Mesenchymal stem cell (in vitro differentiated cells and primary cell): ENCODE measurements around the gene CD63.

ENCODE experiments used
- DNase-seq: peaks from one replicate; pipeline ENCODE4 v3.0.0-alpha.2; 2013
- H2AFZ ChIP-seq: one replicate; pipeline ENCODE4 v1.6.1; 2013; ENCODE audit warnings: low read depth, mild to moderate bottlenecking, control low read depth, inconsistent platforms, low read length, moderate library complexity
- H2AK5ac ChIP-seq: 2 replicates; pipeline ENCODE4 v1.6.1; 2013; ENCODE audit warnings: low read length, moderate library complexity, mild to moderate bottlenecking, inconsistent platforms; ENCODE audit not compliant: severe bottlenecking
- H2BK120ac ChIP-seq: one replicate; pipeline ENCODE4 v1.6.1; 2013; ENCODE audit warnings: low read depth, mild to moderate bottlenecking, inconsistent platforms, low read length, moderate library complexity
- H2BK12ac ChIP-seq, 2 experiments: one replicate each; pipeline ENCODE4 v1.6.1; 2013; ENCODE audit warnings: inconsistent platforms in 2 of 2, low read length in 2 of 2, mild to moderate bottlenecking in 2 of 2, moderate library complexity in 2 of 2, control low read depth in 1 of 2
- H2BK15ac ChIP-seq: one replicate; pipeline ENCODE4 v1.6.1; 2013; ENCODE audit warnings: mild to moderate bottlenecking, low read depth, inconsistent platforms; ENCODE audit not compliant: poor library complexity, severe bottlenecking
- H2BK5ac ChIP-seq: 2 replicates; pipeline ENCODE4 v1.6.1; 2013; ENCODE audit warnings: low read depth, mild to moderate bottlenecking, low read length, control low read depth, inconsistent platforms; ENCODE audit not compliant: poor library complexity, severe bottlenecking
- H3K14ac ChIP-seq, 2 experiments: one replicate each; pipeline ENCODE4 v1.6.1; 2013; ENCODE audit warnings: inconsistent platforms in 2 of 2, low read length in 2 of 2, control low read depth in 1 of 2, mild to moderate bottlenecking in 1 of 2, moderate library complexity in 1 of 2
- H3K18ac ChIP-seq, 2 experiments: one replicate each; pipeline ENCODE4 v1.6.1; 2013; ENCODE audit warnings: inconsistent platforms in 2 of 2, low read length in 2 of 2, control low read depth in 1 of 2, low read depth in 1 of 2, mild to moderate bottlenecking in 1 of 2
- H3K23ac ChIP-seq, 2 experiments: one replicate each; pipeline ENCODE4 v1.6.1; 2013; ENCODE audit warnings: inconsistent platforms in 2 of 2, low read length in 2 of 2, mild to moderate bottlenecking in 2 of 2, moderate library complexity in 2 of 2, control low read depth in 1 of 2
- H3K27ac ChIP-seq: 2 replicates; pipeline ENCODE4 v1.5.1; 2013; ENCODE audit warnings: mild to moderate bottlenecking, moderate library complexity, low read length, control low read depth, inconsistent platforms; ENCODE audit not compliant: poor library complexity, severe bottlenecking
- H3K27me3 ChIP-seq, 2 experiments: 2 replicates each; pipeline versions ENCODE4 v1.6.1 to v1.7.0; 2013; ENCODE audit warnings: low read length in 2 of 2, mild to moderate bottlenecking in 2 of 2, moderate library complexity in 2 of 2, control low read depth in 1 of 2, inconsistent platforms in 1 of 2; ENCODE audit not compliant: control insufficient read depth in 1 of 2, insufficient read depth in 1 of 2
- H3K36me3 ChIP-seq, 2 experiments: 2 replicates each; pipeline versions ENCODE4 v1.6.1 to v1.7.0; 2013; ENCODE audit warnings: low read length in 2 of 2, control low read depth in 1 of 2, inconsistent platforms in 1 of 2, low read depth in 1 of 2, mild to moderate bottlenecking in 1 of 2; ENCODE audit not compliant: insufficient read depth in 2 of 2, control insufficient read depth in 1 of 2
- H3K4ac ChIP-seq, 2 experiments: one replicate each; pipeline ENCODE4 v1.6.1; 2013; ENCODE audit warnings: inconsistent platforms in 2 of 2, low read length in 2 of 2, mild to moderate bottlenecking in 2 of 2, moderate library complexity in 2 of 2, control low read depth in 1 of 2, low read depth in 1 of 2
- H3K4me1 ChIP-seq: 2 replicates; pipeline ENCODE4 v1.6.1; 2013; ENCODE audit warnings: low read depth, low read length, control low read depth; ENCODE audit not compliant: control insufficient read depth, insufficient read depth
- H3K4me2 ChIP-seq: 2 replicates; pipeline ENCODE4 v1.6.1; 2013; ENCODE audit warnings: low read length, mild to moderate bottlenecking, inconsistent platforms; ENCODE audit not compliant: poor library complexity, severe bottlenecking
- H3K4me3 ChIP-seq, 2 experiments: 2 replicates each; pipeline versions ENCODE4 v1.5.1 to v1.7.0; 2013; ENCODE audit warnings: low read length in 2 of 2, mild to moderate bottlenecking in 2 of 2, control low read depth in 1 of 2, low read depth in 1 of 2; ENCODE audit not compliant: insufficient read depth in 1 of 2
- H3K79me1 ChIP-seq: replicated peaks from 2 replicates; pipeline ENCODE4 v1.6.1; 2013; ENCODE audit warnings: mild to moderate bottlenecking, control low read depth, low read length, inconsistent platforms; ENCODE audit not compliant: poor library complexity, severe bottlenecking
- H3K9ac ChIP-seq: 2 replicates; pipeline ENCODE4 v1.7.0; 2013; ENCODE audit warnings: mild to moderate bottlenecking, low read length, moderate library complexity
- H3K9me3 ChIP-seq: 2 replicates; pipeline ENCODE4 v1.7.0; 2013; ENCODE audit warnings: mild to moderate bottlenecking, low read length; ENCODE audit not compliant: control insufficient read depth
- H4K8ac ChIP-seq: one replicate; pipeline ENCODE4 v1.6.1; 2013; ENCODE audit warnings: inconsistent platforms, mild to moderate bottlenecking, low read length, moderate library complexity
- H4K91ac ChIP-seq: one replicate; pipeline ENCODE4 v1.6.1; 2013; ENCODE audit warnings: mild to moderate bottlenecking, low read length, inconsistent platforms
- WGBS: methylation state at CpG from one replicate; pipeline ENCODE4 v1.1.7; 2013; ENCODE audit warnings: mixed read lengths; 5-methylcytosine and 5-hydroxymethylcytosine counted together

Gene CD63

DNA sequence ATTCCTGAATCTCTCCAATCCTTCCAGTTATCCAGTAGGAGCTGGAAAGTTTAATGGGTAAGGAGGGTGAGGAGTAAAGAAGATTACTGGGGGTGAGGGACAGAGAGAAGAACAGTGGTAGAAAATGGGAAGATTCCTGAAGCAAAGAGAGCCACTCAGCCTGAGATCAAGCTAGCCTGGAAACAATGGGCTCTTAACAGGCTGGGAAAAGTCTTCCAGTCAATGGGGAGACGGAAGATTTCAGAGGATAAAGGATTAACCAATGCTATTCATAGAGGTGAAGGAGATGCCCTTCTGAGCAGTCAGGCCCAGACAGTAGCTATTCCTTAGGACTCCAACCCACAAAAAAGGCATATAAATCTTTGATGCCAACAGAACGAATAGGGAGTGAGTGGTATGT lies 28.9 kb upstream of the CD63 start:
- H3K14ac ChIP-seq, result no peak overlapping the region
- H3K9ac ChIP-seq, result no peak overlapping the region
- no peaks in the 10 kb centered on the region for H3K27me3 ChIP-seq
- no peak for DNase-seq
- no peak overlapping the region for H2BK15ac ChIP-seq
- no peak overlapping the region for H3K4me3 ChIP-seq
- H3K4me1 ChIP-seq, result no peaks in the 10 kb centered on the region
- H2AK5ac ChIP-seq, result no peak overlapping the region
- H3K79me1 ChIP-seq, result peaks cover 14% of the 10 kb centered on the region
- no peak overlapping the region for H3K4ac ChIP-seq
- H2BK12ac ChIP-seq, result no peak overlapping the region
- H3K36me3 ChIP-seq, result peaks cover 35 to 92% of the 10 kb centered on the region in 2 experiments
- no peak overlapping the region for H3K27ac ChIP-seq
- no peak overlapping the region for H2BK120ac ChIP-seq
- no peak overlapping the region for H2AFZ ChIP-seq
- no peak overlapping the region for H4K91ac ChIP-seq
- H4K8ac ChIP-seq, result no peak overlapping the region
- H3K9me3 ChIP-seq, result no peaks in the 10 kb centered on the region
- no peak overlapping the region for H3K23ac ChIP-seq
- H2BK5ac ChIP-seq, result no peak overlapping the region
- no peak overlapping the region for H3K18ac ChIP-seq
- 86% methylated on average over 2 of the region's 2 CpGs for WGBS
- H3K4me2 ChIP-seq, result no peak overlapping the region

- peaks cover 20% of the 10 kb centered on the region for H3K79me1 ChIP-seq
- H2BK12ac ChIP-seq, result no peak overlapping the region
- no peak overlapping the region for H3K27ac ChIP-seq
- DNase-seq, result no peak
- H3K23ac ChIP-seq, result no peak overlapping the region
- H4K91ac ChIP-seq, result no peak overlapping the region
- H3K18ac ChIP-seq, result no peak overlapping the region
- H3K4me2 ChIP-seq, result no peak overlapping the region
- no peak overlapping the region for H2BK5ac ChIP-seq
- H2AFZ ChIP-seq, result no peak overlapping the region
- 50% methylated on average over 1 of the region's 2 CpGs for WGBS
- no peak overlapping the region for H2AK5ac ChIP-seq
- peaks cover 50 to 94% of the 10 kb centered on the region in 2 experiments for H3K36me3 ChIP-seq
- no peaks in the 10 kb centered on the region for H3K27me3 ChIP-seq
- no peak overlapping the region for H2BK120ac ChIP-seq
- no peak overlapping the region for H3K4me3 ChIP-seq
- no peak overlapping the region for H3K9ac ChIP-seq
- H4K8ac ChIP-seq, result no peak overlapping the region
- no peaks in the 10 kb centered on the region for H3K4me1 ChIP-seq
- no peak overlapping the region for H3K4ac ChIP-seq
- H2BK15ac ChIP-seq, result no peak overlapping the region
- H3K14ac ChIP-seq, result no peak overlapping the region
- no peaks in the 10 kb centered on the region for H3K9me3 ChIP-seq
These were observed 26.4 kb upstream of the CD63 start for GRCh38 chr12:55755246-55755645.

- H3K4me2 ChIP-seq, result no peak overlapping the region
- H4K8ac ChIP-seq, result no peak overlapping the region
- H3K14ac ChIP-seq, result no peak overlapping the region
- H3K9me3 ChIP-seq, result no peaks in the 10 kb centered on the region
- no peak overlapping the region for H3K27ac ChIP-seq
- H2BK5ac ChIP-seq, result no peak overlapping the region
- peaks cover 38 to 47% of the 10 kb centered on the region in 2 experiments for H3K36me3 ChIP-seq
- no peak overlapping the region for H3K4me3 ChIP-seq
- peaks cover 25% of the 10 kb centered on the region for H3K79me1 ChIP-seq
- no peak overlapping the region for H3K4ac ChIP-seq
- no peak overlapping the region for H2BK12ac ChIP-seq
- H3K4me1 ChIP-seq, result peaks cover 16% of the 10 kb centered on the region
- DNase-seq, result no peak
- H2AFZ ChIP-seq, result no peak overlapping the region
- H3K9ac ChIP-seq, result no peak overlapping the region
- peak overlapping the region in 1 of 2 experiments; percentile 54 for H3K23ac ChIP-seq
- H3K27me3 ChIP-seq, result no peaks in the 10 kb centered on the region
- H2AK5ac ChIP-seq, result no peak overlapping the region
- 95% methylated on average over 18 of the region's 18 CpGs for WGBS
- H3K18ac ChIP-seq, result no peak overlapping the region
- no peak overlapping the region for H2BK120ac ChIP-seq
- no peak overlapping the region for H2BK15ac ChIP-seq
- H4K91ac ChIP-seq, result no peak overlapping the region
These were observed 19.6 kb upstream of the CD63 start for GRCh38 chr12:55748230-55748993.

DNA sequence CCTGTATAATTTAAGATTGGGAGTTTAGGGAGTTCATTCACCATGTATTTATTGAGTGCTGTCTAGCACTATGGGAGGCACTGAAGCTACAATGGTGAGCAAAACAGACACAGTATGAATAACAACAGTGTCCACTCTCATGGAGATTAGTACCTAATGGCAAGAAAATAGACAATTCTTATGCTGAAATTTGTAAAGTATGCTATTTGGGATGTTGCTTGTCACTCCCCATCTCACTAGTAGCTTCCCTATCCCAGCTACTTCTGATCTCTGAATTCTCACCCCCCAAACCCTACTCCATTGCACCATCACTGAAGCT lies 18.1 kb upstream of the CD63 start:
- H3K14ac ChIP-seq, result no peak overlapping the region
- no peak overlapping the region for H2BK120ac ChIP-seq

More for the DNA sequence above, 18.1 kb upstream of the CD63 start:
- Histone ChIP-seq H3K4ac (no peak overlapping the region), H3K79me1 (peaks cover 20% of the 10 kb centered on the region), H2BK5ac (no peak overlapping the region), H2BK12ac (no peak overlapping the region), H3K18ac (no peak overlapping the region), H3K23ac (no peak overlapping the region), H3K36me3 (peaks cover 30 to 32% of the 10 kb centered on the region in 2 experiments), H3K9ac (no peak overlapping the region), H3K4me2 (no peak overlapping the region), H4K91ac (no peak overlapping the region), H2AFZ (no peak overlapping the region), H2AK5ac (no peak overlapping the region), H3K9me3 (no peaks in the 10 kb centered on the region), H4K8ac (no peak overlapping the region), H3K4me3 (no peak overlapping the region), H3K27me3 (no peaks in the 10 kb centered on the region), H2BK15ac (no peak overlapping the region), H3K27ac (no peak overlapping the region), H3K4me1 (peaks cover 20% of the 10 kb centered on the region)
- DNase-seq, result no peak
